WTC11 (cell line): ENCODE measurements around the gene RBMS1. TPM values are rescaled to one million over a fixed set of nuclear protein-coding genes. Genes with fewer than 3 reads are reported as not detected.

Source experiments
- ATAC-seq: fragments of 200-7000 bp; cut with Tn5 transposase; 2 replicates; pipeline ENCODE4 v1.10.0; 2021; ENCODE audit warnings: mild to moderate bottlenecking, moderate library complexity
- CTCF ChIA-PET: fragments of 300-600 bp; sonication (Branson Sonifier 250); formaldehyde crosslinking; loops from one replicate; lab custom pipeline; 2021; ENCODE audit warnings: antibody characterized with exemption; lab: Charles Lee
- POLR2A ChIA-PET: fragments of 350-600 bp; sonication (Branson Sonifier 250); formaldehyde crosslinking; loops from one replicate; lab custom pipeline; 2021; ENCODE audit warnings: antibody characterized with exemption; lab: Charles Lee
- DNase-seq: peaks from one replicate; pipeline ENCODE4 v3.0.0; 2021; ENCODE audit warnings: low spot score
- H3K27ac Mint-ChIP-seq: 2 replicates; pipeline ENCODE4 v1.8.0; 2021; ENCODE audit warnings: mixed read lengths
- H3K27me3 Mint-ChIP-seq: 2 replicates; pipeline ENCODE4 v1.8.0; 2021; ENCODE audit warnings: low read depth, mild to moderate bottlenecking, moderate library complexity, mixed read lengths
- H3K36me3 Mint-ChIP-seq: 2 replicates; pipeline ENCODE4 v1.8.0; 2021; ENCODE audit warnings: mixed read lengths
- H3K4me1 Mint-ChIP-seq: 2 replicates; pipeline ENCODE4 v1.8.0; 2022; ENCODE audit warnings: mixed read lengths
- H3K4me3 Mint-ChIP-seq: 2 replicates; pipeline ENCODE4 v1.8.0; 2021; ENCODE audit warnings: mild to moderate bottlenecking, moderate library complexity, mixed read lengths
- H3K9me3 Mint-ChIP-seq: 2 replicates; pipeline ENCODE4 v1.8.0; 2021; ENCODE audit warnings: mixed read lengths
- EMX1 ChIP-seq: fragments of 250-450 bp; sonication (Bioruptor Pico); IDR thresholded peaks from 2 replicates; pipeline ENCODE4 v1.8.0; 2021; ENCODE audit warnings: mild to moderate bottlenecking
- ERG ChIP-seq: fragments of 250-450 bp; sonication (Bioruptor Pico); IDR thresholded peaks from 2 replicates; pipeline ENCODE4 v1.8.0; 2021; ENCODE audit warnings: mild to moderate bottlenecking
- ETV6 ChIP-seq: sonication (generic); formaldehyde crosslinking; IDR thresholded peaks from 2 replicates; pipeline ENCODE4 v1.8.1; 2022; ENCODE audit warnings: mild to moderate bottlenecking, missing genetic modification reagents
- GABPB1 ChIP-seq: sonication (generic); formaldehyde crosslinking; IDR thresholded peaks from 2 replicates; pipeline ENCODE4 v1.8.1; 2023; ENCODE audit warnings: mild to moderate bottlenecking, missing genetic modification reagents
- HMGA2 ChIP-seq: fragments of 250-450 bp; sonication (Bioruptor Pico); IDR thresholded peaks from 2 replicates; pipeline ENCODE4 v1.4.0; 2021; ENCODE audit warnings: mild to moderate bottlenecking, moderate library complexity
- JAZF1 ChIP-seq: fragments of 250-450 bp; sonication (Bioruptor Pico); IDR thresholded peaks from 2 replicates; pipeline ENCODE4 v1.9.0; 2021; ENCODE audit warnings: moderate library complexity, mild to moderate bottlenecking, inconsistent platforms
- KAT7 ChIP-seq: sonication (generic); formaldehyde crosslinking; IDR thresholded peaks from 2 replicates; pipeline ENCODE4 v1.8.1; 2023; ENCODE audit warnings: missing genetic modification reagents, mild to moderate bottlenecking, borderline replicate concordance
- MLX ChIP-seq: sonication (generic); formaldehyde crosslinking; IDR thresholded peaks from 2 replicates; pipeline ENCODE4 v1.8.1; 2023; ENCODE audit warnings: mild to moderate bottlenecking, missing genetic modification reagents, moderate library complexity
- NFATC4 ChIP-seq: fragments of 250-450 bp; sonication (Bioruptor Pico); IDR thresholded peaks from 2 replicates; pipeline ENCODE4 v1.9.0; 2021; ENCODE audit warnings: mild to moderate bottlenecking
- NFE2L1 ChIP-seq: sonication (generic); formaldehyde crosslinking; IDR thresholded peaks from 2 replicates; pipeline ENCODE4 v1.8.1; 2023; ENCODE audit warnings: missing genetic modification reagents
- NR1H2 ChIP-seq: sonication (generic); formaldehyde crosslinking; IDR thresholded peaks from 2 replicates; pipeline ENCODE4 v1.9.0; 2021; ENCODE audit warnings: mild to moderate bottlenecking, moderate library complexity, missing genetic modification reagents
- NR3C1 ChIP-seq: sonication (generic); formaldehyde crosslinking; conservative IDR thresholded peaks from 2 replicates; pipeline ENCODE4 v1.8.1; 2023; ENCODE audit warnings: low read depth, mild to moderate bottlenecking, missing genetic modification reagents
- SOX15 ChIP-seq: fragments of 250-450 bp; sonication (Bioruptor Pico); IDR thresholded peaks from 2 replicates; pipeline ENCODE4 v1.9.0; 2021; ENCODE audit warnings: mild to moderate bottlenecking
- TCF7 ChIP-seq: sonication (generic); formaldehyde crosslinking; IDR thresholded peaks from 2 replicates; pipeline ENCODE4 v1.8.0; 2022; ENCODE audit warnings: mild to moderate bottlenecking, low read depth, missing genetic modification reagents, moderate library complexity
- USF2 ChIP-seq: sonication (generic); formaldehyde crosslinking; IDR thresholded peaks from 2 replicates; pipeline ENCODE4 v1.8.1; 2023; ENCODE audit warnings: mild to moderate bottlenecking, missing genetic modification reagents, moderate library complexity
- ZNF512 ChIP-seq: sonication (generic); formaldehyde crosslinking; IDR thresholded peaks from 2 replicates; pipeline ENCODE4 v1.8.1; 2022; ENCODE audit warnings: missing genetic modification reagents, borderline replicate concordance
- ZSCAN18 ChIP-seq: fragments of 250-450 bp; sonication (Bioruptor Pico); IDR thresholded peaks from 2 replicates; pipeline ENCODE4 v2.1.2; 2022; ENCODE audit warnings: mild to moderate bottlenecking, moderate library complexity
- total RNA-seq: library from RNA; stranded (reverse); gene quantifications from 3 replicates; pipeline ENCODE4 v1.2.3, GENCODE V29; 2021
- TF ChIP-seq, protein P1 (sequence below): fragments of 250-450 bp; sonication (Bioruptor Pico); IDR thresholded peaks from 2 replicates; pipeline ENCODE4 v1.9.0; 2021; ENCODE audit warnings: mild to moderate bottlenecking
- TF ChIP-seq, protein P2 (sequence below): sonication (generic); formaldehyde crosslinking; IDR thresholded peaks from 2 replicates; pipeline ENCODE4 v1.8.0; 2023; ENCODE audit warnings: missing genetic modification reagents

The RBMS1 gene
- total RNA-seq, 1 experiment from 2014 or later: 56.3 TPM

DNA sequence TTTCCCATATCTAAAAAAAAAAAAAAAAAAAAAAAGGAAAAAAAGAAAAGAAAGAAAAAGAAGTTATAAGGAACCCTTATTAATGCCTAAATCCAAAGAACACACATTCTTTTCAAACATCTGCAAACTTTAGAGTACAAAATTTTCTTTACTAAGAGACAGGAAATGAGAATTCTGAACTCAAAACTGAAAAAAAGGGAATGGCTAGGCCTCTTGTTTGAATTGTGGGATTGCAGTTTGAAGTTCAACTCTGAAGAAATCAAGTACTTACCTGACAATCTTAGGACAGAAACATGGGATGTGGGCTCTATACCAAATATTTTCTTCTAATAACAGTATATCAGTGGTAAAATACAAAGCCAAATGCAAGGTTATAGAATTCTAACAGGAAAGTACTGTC is 175.4 kb downstream of the RBMS1 start:
- Mint-ChIP-seq H3K27ac (no peak overlapping the region), H3K4me1 (peaks cover 31% of the 10 kb centered on the region), H3K4me3 (no peak overlapping the region), H3K27me3 (no peaks in the 10 kb centered on the region), H3K36me3 (no peaks in the 10 kb centered on the region), H3K9me3 (no peaks in the 10 kb centered on the region)
- no peak for TF ChIP-seq TCF7 (CRISPR knock-in tag)
- no peak for TF ChIP-seq NFE2L1
- POLR2A ChIA-PET: no interaction called here
- DNase-seq (no peak), ATAC-seq (no peak)
- CTCF ChIA-PET: no interaction called here

GRCh38 chr2:160317181-160318099 is 176.2 kb downstream of the RBMS1 start:
- peaks cover 31% of the 10 kb centered on the region for H3K4me1 Mint-ChIP-seq
- H3K9me3 Mint-ChIP-seq: no peaks in the 10 kb centered on the region
- H3K27me3 Mint-ChIP-seq: no peaks in the 10 kb centered on the region
- ChIA-PET CTCF (no interaction called here), POLR2A (interaction anchor here (0.5 kb wide), 1 partner anchor 11 kb away, joined by 6 read pairs; no protein-coding TSS in a partner anchor)
- ATAC-seq: no peak
- no peak for DNase-seq
- H3K36me3 Mint-ChIP-seq: no peaks in the 10 kb centered on the region
- TF ChIP-seq EMX1 (CRISPR knock-in tag) (no peak), HMGA2 (CRISPR knock-in tag) (no peak), ETV6 (CRISPR knock-in tag) (no peak), ZNF512 (CRISPR knock-in tag) (no peak), JAZF1 (CRISPR knock-in tag) (no peak), ZSCAN18 (CRISPR knock-in tag) (no peak), SOX15 (CRISPR knock-in tag) (no peak)
- TF ChIP-seq, protein P1, sequence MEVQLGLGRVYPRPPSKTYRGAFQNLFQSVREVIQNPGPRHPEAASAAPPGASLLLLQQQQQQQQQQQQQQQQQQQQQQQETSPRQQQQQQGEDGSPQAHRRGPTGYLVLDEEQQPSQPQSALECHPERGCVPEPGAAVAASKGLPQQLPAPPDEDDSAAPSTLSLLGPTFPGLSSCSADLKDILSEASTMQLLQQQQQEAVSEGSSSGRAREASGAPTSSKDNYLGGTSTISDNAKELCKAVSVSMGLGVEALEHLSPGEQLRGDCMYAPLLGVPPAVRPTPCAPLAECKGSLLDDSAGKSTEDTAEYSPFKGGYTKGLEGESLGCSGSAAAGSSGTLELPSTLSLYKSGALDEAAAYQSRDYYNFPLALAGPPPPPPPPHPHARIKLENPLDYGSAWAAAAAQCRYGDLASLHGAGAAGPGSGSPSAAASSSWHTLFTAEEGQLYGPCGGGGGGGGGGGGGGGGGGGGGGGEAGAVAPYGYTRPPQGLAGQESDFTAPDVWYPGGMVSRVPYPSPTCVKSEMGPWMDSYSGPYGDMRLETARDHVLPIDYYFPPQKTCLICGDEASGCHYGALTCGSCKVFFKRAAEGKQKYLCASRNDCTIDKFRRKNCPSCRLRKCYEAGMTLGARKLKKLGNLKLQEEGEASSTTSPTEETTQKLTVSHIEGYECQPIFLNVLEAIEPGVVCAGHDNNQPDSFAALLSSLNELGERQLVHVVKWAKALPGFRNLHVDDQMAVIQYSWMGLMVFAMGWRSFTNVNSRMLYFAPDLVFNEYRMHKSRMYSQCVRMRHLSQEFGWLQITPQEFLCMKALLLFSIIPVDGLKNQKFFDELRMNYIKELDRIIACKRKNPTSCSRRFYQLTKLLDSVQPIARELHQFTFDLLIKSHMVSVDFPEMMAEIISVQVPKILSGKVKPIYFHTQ: no peak
- TF ChIP-seq, all 79 proteins: peak for 0
- H3K4me3 Mint-ChIP-seq: no peak overlapping the region
- H3K27ac Mint-ChIP-seq: no peak overlapping the region

- CTCF ChIA-PET: interaction anchor here (1.0 to 1.4 kb wide), 2 partner anchors 9 to 45 kb away, joined by 3 to 9 read pairs; no protein-coding TSS in a partner anchor
- no peaks in the 10 kb centered on the region for H3K9me3 Mint-ChIP-seq
- ATAC-seq: no peak
- TF ChIP-seq NR3C1 (CRISPR knock-in tag) (no peak), KAT7 (CRISPR knock-in tag) (no peak), ERG (CRISPR knock-in tag) (no peak), TCF7 (CRISPR knock-in tag) (no peak), USF2 (CRISPR knock-in tag) (no peak), NFATC4 (no peak), GABPB1 (CRISPR knock-in tag) (no peak), NR1H2 (no peak), ZNF512 (CRISPR knock-in tag) (no peak), MLX (CRISPR knock-in tag) (no peak)
- TF ChIP-seq, protein P2, sequence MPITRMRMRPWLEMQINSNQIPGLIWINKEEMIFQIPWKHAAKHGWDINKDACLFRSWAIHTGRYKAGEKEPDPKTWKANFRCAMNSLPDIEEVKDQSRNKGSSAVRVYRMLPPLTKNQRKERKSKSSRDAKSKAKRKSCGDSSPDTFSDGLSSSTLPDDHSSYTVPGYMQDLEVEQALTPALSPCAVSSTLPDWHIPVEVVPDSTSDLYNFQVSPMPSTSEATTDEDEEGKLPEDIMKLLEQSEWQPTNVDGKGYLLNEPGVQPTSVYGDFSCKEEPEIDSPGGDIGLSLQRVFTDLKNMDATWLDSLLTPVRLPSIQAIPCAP (CRISPR knock-in tag): no peak
These were observed 178.3 kb downstream of the RBMS1 start for GRCh38 chr2:160315337-160315736.

More at GRCh38 chr2:160315337-160315736, 178.3 kb downstream of the RBMS1 start:
- POLR2A ChIA-PET: no interaction called here
- Mint-ChIP-seq H3K27ac (no peak overlapping the region), H3K27me3 (no peaks in the 10 kb centered on the region), H3K4me3 (no peak overlapping the region), H3K36me3 (no peaks in the 10 kb centered on the region), H3K4me1 (peaks cover 19% of the 10 kb centered on the region)
- no peak for DNase-seq
